IMR-90 (cell line): ENCODE data around the gene ATP1B2. TPM values are rescaled to one million over a fixed set of nuclear protein-coding genes. Genes with fewer than 3 reads are reported as not detected.

ENCODE experiments used
- ATAC-seq: fragments of 200-7000 bp; cut with Tn5 transposase; 2 replicates; pipeline ENCODE4 v1.9.1; 2020; ENCODE audit warnings: low read depth, mild to moderate bottlenecking, moderate library complexity
- BruUV-seq: library from RNA; stranded (reverse); fragments of 400-500 nt; replicated peaks from 2 replicates; lab custom pipeline; 2021; lab: Mats Ljungman, UMichigan
- CTCF ChIA-PET: fragments of 300-600 bp; formaldehyde crosslinking; extraction: SDS; loops from one replicate; lab custom pipeline; 2021; ENCODE audit warnings: antibody characterized with exemption; lab: Yijun Ruan, JAX
- POLR2A ChIA-PET: fragments of 300-600 bp; sonication (Branson Sonifier 250); formaldehyde crosslinking; loops from one replicate; lab custom pipeline; 2022; ENCODE audit warnings: antibody characterized with exemption; ENCODE audit not compliant: unreplicated experiment; lab: Charles Lee
- DNase-seq: peaks from one replicate; pipeline ENCODE4 v3.0.0; 2013
- H2AFZ ChIP-seq: replicated peaks from 2 replicates; pipeline ENCODE3; 2013; ENCODE audit warnings: low read length, mild to moderate bottlenecking; ENCODE audit not compliant: poor library complexity
- H2AK5ac ChIP-seq: 2 replicates; pipeline ENCODE4 v1.6.1; 2013; ENCODE audit warnings: low read depth, low read length, inconsistent platforms
- H2AK9ac ChIP-seq: replicated peaks from 2 replicates; pipeline ENCODE3; 2013; ENCODE audit warnings: mild to moderate bottlenecking, low read depth, low read length, moderate library complexity; ENCODE audit not compliant: poor library complexity
- H2BK120ac ChIP-seq: 2 replicates; pipeline ENCODE4 v1.6.1; 2013; ENCODE audit warnings: low read depth, low read length, inconsistent platforms
- H2BK15ac ChIP-seq: 3 replicates; pipeline ENCODE4 v1.6.1; 2013; ENCODE audit warnings: low read depth, low read length, inconsistent platforms
- H2BK20ac ChIP-seq: 2 replicates; pipeline ENCODE4 v1.6.1; 2013; ENCODE audit warnings: low read depth, mild to moderate bottlenecking, inconsistent platforms, low read length, moderate library complexity
- H2BK5ac ChIP-seq: 2 replicates; pipeline ENCODE4 v1.6.1; 2013; ENCODE audit warnings: mild to moderate bottlenecking, low read depth, low read length, inconsistent platforms; ENCODE audit not compliant: poor library complexity, severe bottlenecking
- H3K14ac ChIP-seq: replicated peaks from 2 replicates; pipeline ENCODE4 v1.6.1; 2013; ENCODE audit warnings: low read depth, low read length, inconsistent platforms
- H3K18ac ChIP-seq: 2 replicates; pipeline ENCODE4 v1.6.1; 2013; ENCODE audit warnings: low read depth, low read length, control low read depth
- H3K23ac ChIP-seq: 2 replicates; pipeline ENCODE4 v1.6.1; 2013; ENCODE audit warnings: low read depth, low read length, inconsistent platforms
- H3K27ac ChIP-seq: 2 replicates; pipeline ENCODE4 v1.5.1; 2013; ENCODE audit warnings: mild to moderate bottlenecking, control low read depth, low read length; ENCODE audit not compliant: insufficient read depth
- H3K27me3 ChIP-seq: 2 replicates; pipeline ENCODE4 v1.6.1; 2013; ENCODE audit warnings: low read length; ENCODE audit not compliant: control insufficient read depth, insufficient read depth
- H3K36me3 ChIP-seq: 2 replicates; pipeline ENCODE4 v1.6.1; 2013; ENCODE audit warnings: low read length, mixed read lengths; ENCODE audit not compliant: control insufficient read depth, insufficient read depth
- H3K4ac ChIP-seq: 2 replicates; pipeline ENCODE4 v1.6.1; 2013; ENCODE audit warnings: low read depth, low read length, inconsistent platforms
- H3K4me1 ChIP-seq: 2 replicates; pipeline ENCODE4 v1.6.1; 2013; ENCODE audit warnings: low read length, mixed read lengths; ENCODE audit not compliant: control insufficient read depth, insufficient read depth
- H3K4me2 ChIP-seq: 2 replicates; pipeline ENCODE4 v1.6.1; 2013; ENCODE audit warnings: low read depth, mild to moderate bottlenecking, control low read depth, low read length, moderate library complexity
- H3K4me3 ChIP-seq: 2 replicates; pipeline ENCODE4 v1.5.1; 2013; ENCODE audit warnings: low read depth, mild to moderate bottlenecking, control low read depth, low read length, moderate library complexity; ENCODE audit not compliant: insufficient read depth
- H3K56ac ChIP-seq: 2 replicates; pipeline ENCODE4 v1.6.1; 2013; ENCODE audit warnings: low read length, inconsistent platforms; ENCODE audit not compliant: insufficient read depth; ENCODE audit errors: extremely low read depth
- H3K79me1 ChIP-seq, 2 experiments: 2 replicates each; pipeline ENCODE4 v1.6.1; 2013; ENCODE audit warnings: low read length in 2 of 2, inconsistent platforms in 1 of 2, low read depth in 1 of 2
- H3K9ac ChIP-seq: 2 replicates; pipeline ENCODE4 v1.6.1; 2013; ENCODE audit warnings: low read depth, low read length, control low read depth
- H3K9me1 ChIP-seq: 2 replicates; pipeline ENCODE4 v1.6.1; 2013; ENCODE audit warnings: low read length, inconsistent platforms; ENCODE audit not compliant: insufficient read depth
- H3K9me3 ChIP-seq: 2 replicates; pipeline ENCODE4 v1.6.1; 2013; ENCODE audit warnings: low read length; ENCODE audit not compliant: control insufficient read depth, insufficient read depth
- H4K20me1 ChIP-seq: 2 replicates; pipeline ENCODE4 v1.6.1; 2013; ENCODE audit warnings: low read length, inconsistent platforms; ENCODE audit not compliant: insufficient read depth
- H4K5ac ChIP-seq: 2 replicates; pipeline ENCODE4 v1.6.1; 2013; ENCODE audit warnings: mild to moderate bottlenecking, low read depth, low read length, control low read depth
- H4K8ac ChIP-seq, 2 experiments: 2 replicates each; pipeline ENCODE4 v1.6.1; 2013; ENCODE audit warnings: low read depth in 2 of 2, low read length in 2 of 2, control low read depth in 1 of 2, inconsistent platforms in 1 of 2
- H4K91ac ChIP-seq: 2 replicates; pipeline ENCODE4 v1.6.1; 2013; ENCODE audit warnings: low read depth, low read length, inconsistent platforms; ENCODE audit not compliant: insufficient read depth
- BHLHE40 ChIP-seq: fragments of 150-350 bp; IDR thresholded peaks from 2 replicates; pipeline ENCODE4 v1.6.1; 2016; ENCODE audit warnings: mild to moderate bottlenecking, low read depth, low read length
- CEBPB ChIP-seq: IDR thresholded peaks from 2 replicates; pipeline ENCODE4 v1.6.1; 2012; ENCODE audit warnings: low read depth, low read length, improper control_type of control experiment
- CHD1 ChIP-seq: IDR thresholded peaks from 2 replicates; pipeline ENCODE4 v1.6.1; 2012; ENCODE audit warnings: low read depth, low read length, improper control_type of control experiment
- POLR2A ChIP-seq: IDR thresholded peaks from 2 replicates; pipeline ENCODE4 v1.6.1; 2012; ENCODE audit warnings: mild to moderate bottlenecking, low read depth, low read length
- RFX5 ChIP-seq: IDR thresholded peaks from 2 replicates; pipeline ENCODE4 v1.8.0; 2012; ENCODE audit warnings: low read depth, mild to moderate bottlenecking, low read length, moderate library complexity
- WGBS, 2 experiments: methylation state at CpG; one replicate each; pipeline versions ENCODE4 v1.1.5 to v1.1.7; 2013; ENCODE audit warnings: missing lambda C conversion rate in 2 of 2; ENCODE audit not compliant: insufficient read length in 1 of 2; ENCODE audit errors: extremely low coverage in 2 of 2; 5-methylcytosine and 5-hydroxymethylcytosine counted together
- dilution Hi-C: fragments of 300-500 bp; cut with HindIII; formaldehyde crosslinking; loops from one replicate; pipeline ENCODE4 v1.14.3; 2018; ENCODE audit warnings: low sequenced_read_pairs; ENCODE audit not compliant: unreplicated experiment
- in situ Hi-C: fragments of 300-500 bp; cut with MboI; formaldehyde crosslinking; loops from 3 replicates; pipeline ENCODE4 v1.14.3; 2019; ENCODE audit warnings: low sequenced_read_pairs, inconsistent platforms, mixed read lengths
- intact Hi-C: fragments of 100-400 bp; cut with micrococcal nuclease; formaldehyde crosslinking; loops from 2 replicates; pipeline ENCODE4 v1.10.0; 2022
- polyA plus RNA-seq, 3 experiments: library from polyadenylated mRNA; depleted of rRNA; stranded (reverse); fragments of >200 nt; gene quantifications; 2 replicates each; pipeline ENCODE4 v1.2.3, GENCODE V29; 2012; ENCODE audit warnings: low replicate concordance in 1 of 3
- total RNA-seq: library from RNA; depleted of rRNA; stranded (reverse); fragments of >200 nt; gene quantifications from 2 replicates; pipeline ENCODE4 v1.2.3, GENCODE V29; 2012

The ATP1B2 gene
- total and polyA plus RNA-seq, 2 of the 4 experiments (the other 2 are of a cell fraction): 0.02 TPM; not detected in 1

DNA sequence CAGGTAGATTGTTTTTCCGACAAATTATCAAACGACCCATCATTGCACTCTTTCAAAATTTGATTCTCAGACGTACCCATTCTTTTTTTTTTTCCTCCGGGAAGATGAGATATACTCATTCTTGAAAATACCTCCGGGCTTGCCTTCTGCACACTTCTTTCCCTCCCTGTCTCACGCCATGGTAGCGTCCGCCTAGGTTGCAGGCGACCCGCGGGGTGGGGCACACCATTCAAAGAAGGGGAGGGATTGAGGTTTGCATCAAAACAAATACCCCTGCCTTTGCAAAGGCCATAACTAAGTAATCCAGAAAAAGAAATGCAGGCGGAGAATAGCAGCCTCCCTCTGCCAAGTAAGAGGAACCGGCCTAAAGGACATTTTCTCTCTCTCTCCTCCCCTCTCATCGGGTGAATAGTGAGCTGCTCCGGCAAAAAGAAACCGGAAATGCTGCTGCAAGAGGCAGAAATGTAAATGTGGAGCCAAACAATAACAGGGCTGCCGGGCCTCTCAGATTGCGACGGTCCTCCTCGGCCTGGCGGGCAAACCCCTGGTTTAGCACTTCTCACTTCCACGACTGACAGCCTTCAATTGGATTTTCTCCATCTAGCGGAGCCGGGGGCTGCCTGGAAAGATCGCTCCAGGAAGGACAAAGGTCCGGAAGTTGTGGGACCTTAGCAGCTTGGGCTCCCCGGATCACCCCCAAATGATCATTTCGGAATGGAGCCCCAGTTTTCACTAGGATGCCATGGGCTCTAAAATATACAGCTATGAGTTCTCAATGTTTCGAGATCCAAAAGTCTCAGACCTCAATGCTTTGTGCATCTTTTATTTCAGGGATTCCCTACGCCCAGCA, 35.7 kb downstream of the ATP1B2 start:
- peak overlapping the region; percentile 98 for H4K5ac ChIP-seq

More for the DNA sequence above, 35.7 kb downstream of the ATP1B2 start:
- H3K14ac ChIP-seq: peak overlapping the region; percentile 95
- H3K27me3 ChIP-seq: no peaks in the 10 kb centered on the region
- peak overlapping the region; percentile 99 for H3K56ac ChIP-seq
- H2AK9ac ChIP-seq: peak overlapping the region; percentile 95
- ChIA-PET POLR2A (interaction anchor here (0.5 to 3.0 kb wide), 6 partner anchors 58 to 137 kb away, joined by 3 to 9 read pairs (median 4); partner anchors contain the start of gene SAT2), CTCF (interaction anchor here (0.6 to 4.1 kb wide), 6 partner anchors 18 to 461 kb away, joined by 3 to 27 read pairs (median 6); partner anchors contain the start of genes EFNB3, FXR2 and SHBG)
- peak overlapping the region; percentile 98 for H3K23ac ChIP-seq
- peak overlapping the region; percentile 97 for H3K4ac ChIP-seq
- H3K9me1 ChIP-seq: no peaks in the 10 kb centered on the region
- dilution Hi-C loops (no loop called here), in situ Hi-C loops (no loop called here), intact Hi-C loops (loop anchor here (2.0 to 5.0 kb wide), 2 partner anchors 72 to 204 kb away; partner anchors contain the start of genes FXR2, POLR2A and SLC35G6)
- no peaks in the 10 kb centered on the region for H3K4me1 ChIP-seq
- no peaks in the 10 kb centered on the region for H3K9me3 ChIP-seq
- H3K4me2 ChIP-seq: peak overlapping the region; percentile 93
- TF ChIP-seq CEBPB: peak; percentile 76; the same call in 1 of the 2 replicates
- TF ChIP-seq POLR2A: peak; percentile 94
- TF ChIP-seq BHLHE40: peak; percentile 98
- peak; percentile 98; the same call in 1 of the 2 replicates for TF ChIP-seq CHD1
- TF ChIP-seq RFX5: no peak
- peak overlapping the region; percentile 93 for H4K91ac ChIP-seq
- WGBS, 2 experiments: 0% methylated on average over 8 of the region's 30 CpGs; no CpG with 5 or more reads in 1 of the 2 experiments
- peak overlapping the region; percentile 96 for H3K27ac ChIP-seq
- BruUV-seq: TSS peak; percentile 91
- peak overlapping the region; percentile 86 to 95 for H4K8ac ChIP-seq
- H2BK20ac ChIP-seq: peak overlapping the region; percentile 55
- H3K4me3 ChIP-seq: peak overlapping the region; percentile 60
- peak; percentile 48 for ATAC-seq
- peak overlapping the region; percentile 94 for H2AFZ ChIP-seq
- H4K20me1 ChIP-seq: peaks cover 4% of the 10 kb centered on the region
- no peaks in the 10 kb centered on the region for H3K36me3 ChIP-seq
- H2BK120ac ChIP-seq: peak overlapping the region; percentile 88
- H3K79me1 ChIP-seq: peaks cover 15 to 61% of the 10 kb centered on the region in 2 experiments
- H2AK5ac ChIP-seq: peak overlapping the region; percentile 95
- DNase-seq: peak; percentile 73
- H3K9ac ChIP-seq: peak overlapping the region; percentile 96
- H2BK5ac ChIP-seq: peak overlapping the region; percentile 95
- peak overlapping the region; percentile 86 for H3K18ac ChIP-seq
- peak overlapping the region; percentile 20; the same call in 1 of the 3 replicates for H2BK15ac ChIP-seq
